ENCODE data around the gene EME1. TPM values are rescaled to one million over a fixed set of nuclear protein-coding genes. Genes with fewer than 3 reads are reported as not detected.

EME1 gene
- total RNA-seq, 5 donors from 2014 or later (not counting 1 experiment from before 2014, with no cell fraction given) = 0.75 to 2.1 (median 1.4) TPM

DNA sequence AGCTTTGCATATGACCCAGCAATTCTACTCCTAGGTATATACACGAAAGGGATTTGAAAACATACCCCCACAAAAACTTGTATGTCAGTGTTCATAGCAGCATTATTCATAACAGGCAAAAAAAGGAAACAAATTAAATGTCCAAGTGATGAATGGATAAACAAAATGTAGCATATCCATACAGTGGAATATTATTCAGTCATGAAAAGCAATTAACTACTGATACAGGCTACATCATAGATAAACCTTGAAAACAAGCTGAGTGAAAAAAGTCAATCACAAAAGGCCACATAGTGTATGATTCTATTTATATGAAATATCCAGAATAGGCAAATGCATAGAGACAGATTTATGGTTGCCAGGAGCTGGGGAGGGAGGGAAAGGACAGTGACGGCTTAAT, 676 bp downstream of the EME1 start:
- Histone ChIP-seq H3K27me3 (replicated peaks in 1 of 2; ENCODE audit: control insufficient read depth in 2 of 2, extremely low read depth in 1 of 2, insufficient read depth in 2 of 2, low read length in 1 of 2) (no peaks in the 10 kb centered on the region), H3K27ac (ENCODE audit: low read length) (peak overlapping the region; percentile 89), H3K4me1 (ENCODE audit: control insufficient read depth in 1 of 2, extremely low read depth in 1 of 2, insufficient read depth in 2 of 2, low read length in 2 of 2) (peaks cover 5 to 24% of the 10 kb centered on the region in 2 experiments), H3K9me3 (no peaks in the 10 kb centered on the region), H3K4me3 (ENCODE audit: control insufficient read depth in 1 of 2, extremely low read depth in 1 of 2, low read length in 1 of 2) (no peak overlapping the region), H3K36me3 (ENCODE audit: control insufficient read depth in 2 of 2, extremely low read depth in 1 of 2, insufficient read depth in 1 of 2, low read length in 1 of 2) (peaks cover 0 to 22% of the 10 kb centered on the region in 2 donors)
- no CpG with 5 or more reads among the region's 2 CpGs for WGBS (ENCODE audit: insufficient coverage)
- H3K4me3 Mint-ChIP-seq = peak overlapping the region; percentile 91 to 99 (median 99)
- no peaks in the 10 kb centered on the region for H3K27me3 Mint-ChIP-seq
- ATAC-seq (replicated peaks in 1 of 4) (no peak), DNase-seq (no peak)
- no peak overlapping the region for H3K27ac Mint-ChIP-seq
- POLR2A ChIA-PET = interaction anchor here in 1 of 2 donors (0.6 kb wide), 2 partner anchors 23 to 1849 kb away, joined by 3 to 4 read pairs; no protein-coding TSS in a partner anchor
- CTCF ChIA-PET = interaction anchor here (0.6 to 1.4 kb wide), 3 partner anchors 12 to 25 kb away, joined by 3 to 7 read pairs (median 4); no protein-coding TSS in a partner anchor
- peaks cover 22 to 33% (median 26%) of the 10 kb centered on the region in 3 donors for H3K4me1 Mint-ChIP-seq
- no peaks in the 10 kb centered on the region for H3K9me3 Mint-ChIP-seq
- H3K36me3 Mint-ChIP-seq = peaks cover 26% of the 10 kb centered on the region

DNA sequence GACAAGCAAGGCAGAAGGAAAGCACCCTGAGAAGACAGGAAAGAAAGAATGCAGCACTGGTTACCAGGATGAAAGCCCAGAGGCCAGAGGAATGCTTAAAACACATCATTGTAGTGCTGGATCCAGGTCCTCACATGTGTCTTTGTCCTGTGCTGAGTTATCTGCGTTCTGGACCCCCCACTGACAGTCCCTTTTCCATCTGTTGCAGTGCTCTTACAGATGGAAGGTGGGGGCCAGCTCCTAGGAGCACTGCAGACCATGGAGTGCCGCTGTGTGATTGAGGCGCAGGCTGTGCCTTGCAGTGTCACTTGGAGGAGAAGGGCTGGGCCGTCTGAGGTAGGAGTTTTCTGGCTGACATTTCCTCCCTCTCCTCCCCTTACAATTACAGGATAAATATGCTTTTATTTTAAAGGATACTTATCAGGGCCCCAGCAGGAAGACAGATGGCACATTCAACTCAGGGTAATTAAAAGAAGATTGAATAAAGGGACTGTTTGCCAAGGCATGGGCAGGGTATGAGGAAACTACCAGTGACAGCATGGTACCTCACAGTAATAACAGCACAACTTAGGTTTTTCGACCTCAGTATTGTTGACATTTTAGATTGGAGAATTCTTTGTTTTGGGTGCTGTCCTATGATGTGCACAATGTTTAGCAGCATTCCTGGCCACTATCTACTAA, 3.0 kb downstream of the EME1 start:
- Histone ChIP-seq H3K9me3 (no peaks in the 10 kb centered on the region), H3K27me3 (replicated peaks in 1 of 2; ENCODE audit: control insufficient read depth in 2 of 2, extremely low read depth in 1 of 2, insufficient read depth in 2 of 2, low read length in 1 of 2) (no peaks in the 10 kb centered on the region), H3K36me3 (ENCODE audit: control insufficient read depth in 2 of 2, extremely low read depth in 1 of 2, insufficient read depth in 1 of 2, low read length in 1 of 2) (peaks cover 0 to 7% of the 10 kb centered on the region in 2 donors), H3K4me1 (ENCODE audit: control insufficient read depth in 1 of 2, extremely low read depth in 1 of 2, insufficient read depth in 2 of 2, low read length in 2 of 2) (peaks cover 5 to 20% of the 10 kb centered on the region in 2 experiments), H3K27ac (ENCODE audit: low read length) (no peak overlapping the region), H3K4me3 (ENCODE audit: control insufficient read depth in 1 of 2, extremely low read depth in 1 of 2, low read length in 1 of 2) (no peak overlapping the region)
- no peak overlapping the region for H3K27ac Mint-ChIP-seq
- peaks cover 22 to 26% (median 24%) of the 10 kb centered on the region in 3 donors for H3K4me1 Mint-ChIP-seq
- POLR2A ChIA-PET = no interaction called here
- ATAC-seq (replicated peaks in 1 of 4) (no peak), DNase-seq (no peak)
- CTCF ChIA-PET = no interaction called here
- no peaks in the 10 kb centered on the region for H3K9me3 Mint-ChIP-seq
- no peak overlapping the region for H3K4me3 Mint-ChIP-seq
- 67% methylated on average over 1 of the region's 5 CpGs for WGBS (ENCODE audit: insufficient coverage)
- no peaks in the 10 kb centered on the region for H3K27me3 Mint-ChIP-seq
- H3K36me3 Mint-ChIP-seq = peaks cover 11% of the 10 kb centered on the region

DNA sequence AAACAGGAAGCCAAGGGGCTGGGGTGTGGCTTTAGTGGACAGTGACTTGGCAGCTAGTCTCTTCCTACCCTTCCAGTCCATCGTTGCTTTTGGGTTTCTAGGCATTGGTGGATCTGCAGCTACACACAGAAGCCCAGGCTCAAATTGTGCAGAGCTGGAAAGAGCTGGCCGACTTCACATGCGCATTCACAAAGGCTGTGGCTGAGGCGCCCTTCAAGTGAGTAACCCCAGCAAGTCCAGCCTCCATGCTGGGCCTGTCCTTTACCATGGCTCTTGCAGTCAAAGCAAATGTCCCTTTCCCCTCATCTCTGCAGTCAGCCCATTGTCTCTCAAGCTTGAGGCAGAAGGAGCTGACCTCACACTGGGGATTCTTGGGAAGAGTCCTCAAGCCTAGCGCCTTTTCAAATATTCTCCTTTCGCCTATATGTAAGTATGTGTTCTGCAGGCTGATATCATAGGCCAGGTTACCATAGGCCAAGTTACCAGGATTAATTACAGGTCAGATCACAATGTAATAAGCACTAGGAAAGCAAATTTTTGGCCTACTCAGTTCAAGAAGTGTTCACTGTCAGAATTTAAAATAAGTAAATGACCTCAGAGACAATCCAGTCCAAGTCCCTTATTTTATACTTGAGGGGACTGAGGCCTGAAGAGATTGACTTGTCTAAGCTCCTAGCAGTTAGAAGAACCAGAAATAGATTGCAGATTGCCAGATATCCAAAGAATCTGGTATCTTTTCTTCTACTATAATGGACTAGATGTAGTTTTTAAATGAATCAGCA, 6.5 kb downstream of the EME1 start:
- ChIA-PET CTCF (interaction anchor here in 1 of 2 donors (1.1 to 2.2 kb wide), 2 partner anchors 10 to 18 kb away, joined by 3 to 6 read pairs; partner anchors contain the start of gene LRRC59), POLR2A (no interaction called here)
- H3K9me3 Mint-ChIP-seq = no peaks in the 10 kb centered on the region
- H3K4me1 Mint-ChIP-seq = no peaks in the 10 kb centered on the region
- peaks cover 24% of the 10 kb centered on the region for H3K36me3 Mint-ChIP-seq
- Histone ChIP-seq H3K27me3 (replicated peaks in 1 of 2; ENCODE audit: control insufficient read depth in 2 of 2, extremely low read depth in 1 of 2, insufficient read depth in 2 of 2, low read length in 1 of 2) (no peaks in the 10 kb centered on the region), H3K4me3 (ENCODE audit: control insufficient read depth in 1 of 2, extremely low read depth in 1 of 2, low read length in 1 of 2) (no peak overlapping the region), H3K27ac (ENCODE audit: low read length) (no peak overlapping the region), H3K4me1 (ENCODE audit: control insufficient read depth in 1 of 2, extremely low read depth in 1 of 2, insufficient read depth in 2 of 2, low read length in 2 of 2) (no peaks in the 10 kb centered on the region), H3K9me3 (no peaks in the 10 kb centered on the region), H3K36me3 (ENCODE audit: control insufficient read depth in 2 of 2, extremely low read depth in 1 of 2, insufficient read depth in 1 of 2, low read length in 1 of 2) (peaks cover 5 to 39% of the 10 kb centered on the region in 2 donors)
- no peak overlapping the region for H3K4me3 Mint-ChIP-seq
- ATAC-seq (replicated peaks in 1 of 4) (no peak), DNase-seq (no peak)
- WGBS (ENCODE audit: insufficient coverage) = 98% methylated on average over 4 of the region's 6 CpGs
- H3K27me3 Mint-ChIP-seq = no peaks in the 10 kb centered on the region
- H3K27ac Mint-ChIP-seq = no peak overlapping the region

DNA sequence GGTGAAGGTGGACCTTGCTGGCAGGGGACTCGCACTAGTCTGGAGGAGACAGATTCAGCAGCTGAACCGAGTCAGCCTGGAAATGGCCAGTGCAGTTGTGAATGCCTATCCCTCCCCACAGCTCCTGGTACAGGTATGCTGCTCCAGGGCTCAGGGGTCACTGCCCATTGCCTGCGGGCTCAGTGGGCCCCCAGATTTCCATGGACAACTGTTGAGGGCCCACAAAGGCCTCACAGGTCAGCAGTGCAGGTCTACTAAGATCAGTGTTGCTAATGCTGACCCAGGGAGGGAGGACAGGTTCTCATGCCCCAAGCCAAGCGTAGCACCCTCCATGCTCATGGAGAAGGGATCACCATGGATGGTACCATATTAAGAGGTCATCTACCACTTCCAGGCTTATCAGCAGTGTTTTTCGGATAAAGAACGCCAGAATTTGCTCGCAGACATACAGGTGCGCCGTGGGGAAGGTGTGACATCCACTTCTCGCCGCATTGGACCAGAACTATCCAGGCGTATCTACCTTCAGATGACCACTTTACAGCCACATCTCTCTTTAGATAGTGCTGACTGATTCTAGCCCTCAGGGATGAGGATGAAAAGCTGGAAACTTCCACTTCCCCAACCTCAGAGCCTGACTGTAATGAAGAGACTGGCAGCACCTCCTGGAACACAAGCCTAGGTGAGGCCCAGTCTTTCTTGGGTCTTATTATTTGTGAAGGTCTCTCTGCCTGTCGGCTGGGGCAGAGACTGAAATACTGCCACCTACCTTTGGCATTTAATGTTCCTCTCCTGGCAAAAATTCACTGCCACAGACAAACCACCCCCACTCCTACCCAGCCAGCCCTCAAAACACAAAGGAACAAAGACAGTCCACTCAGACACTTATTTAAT, 7.6 kb downstream of the EME1 start:
- H3K27ac ChIP-seq (ENCODE audit: low read length) = no peak overlapping the region
- no peaks in the 10 kb centered on the region for H3K9me3 ChIP-seq
- no peak overlapping the region for H3K4me3 ChIP-seq (ENCODE audit: control insufficient read depth in 1 of 2, extremely low read depth in 1 of 2, low read length in 1 of 2)
- no peak for DNase-seq
- H3K27ac Mint-ChIP-seq = no peak overlapping the region
- CTCF ChIA-PET = interaction anchor here (0.7 to 2.2 kb wide), 3 partner anchors 11 to 181 kb away, joined by 3 to 6 read pairs (median 3); partner anchors contain the start of gene LRRC59 (in 1 of the 2)
- no peaks in the 10 kb centered on the region for H3K27me3 ChIP-seq (replicated peaks in 1 of 2; ENCODE audit: control insufficient read depth in 2 of 2, extremely low read depth in 1 of 2, insufficient read depth in 2 of 2, low read length in 1 of 2)
- H3K36me3 ChIP-seq (ENCODE audit: control insufficient read depth in 2 of 2, extremely low read depth in 1 of 2, insufficient read depth in 1 of 2, low read length in 1 of 2) = peaks cover 9 to 50% of the 10 kb centered on the region in 2 donors
- H3K9me3 Mint-ChIP-seq = no peaks in the 10 kb centered on the region
- 95% methylated on average over 11 of the region's 13 CpGs for WGBS (ENCODE audit: insufficient coverage)
- POLR2A ChIA-PET = no interaction called here
- no peaks in the 10 kb centered on the region for H3K4me1 ChIP-seq (ENCODE audit: control insufficient read depth in 1 of 2, extremely low read depth in 1 of 2, insufficient read depth in 2 of 2, low read length in 2 of 2)
- no peaks in the 10 kb centered on the region for H3K27me3 Mint-ChIP-seq
- peak in 1 of 4 experiments; percentile 19 for ATAC-seq (replicated peaks in 1 of 4)
- H3K36me3 Mint-ChIP-seq = peaks cover 34% of the 10 kb centered on the region
- H3K4me1 Mint-ChIP-seq = no peaks in the 10 kb centered on the region
- H3K4me3 Mint-ChIP-seq = no peak overlapping the region

DNA sequence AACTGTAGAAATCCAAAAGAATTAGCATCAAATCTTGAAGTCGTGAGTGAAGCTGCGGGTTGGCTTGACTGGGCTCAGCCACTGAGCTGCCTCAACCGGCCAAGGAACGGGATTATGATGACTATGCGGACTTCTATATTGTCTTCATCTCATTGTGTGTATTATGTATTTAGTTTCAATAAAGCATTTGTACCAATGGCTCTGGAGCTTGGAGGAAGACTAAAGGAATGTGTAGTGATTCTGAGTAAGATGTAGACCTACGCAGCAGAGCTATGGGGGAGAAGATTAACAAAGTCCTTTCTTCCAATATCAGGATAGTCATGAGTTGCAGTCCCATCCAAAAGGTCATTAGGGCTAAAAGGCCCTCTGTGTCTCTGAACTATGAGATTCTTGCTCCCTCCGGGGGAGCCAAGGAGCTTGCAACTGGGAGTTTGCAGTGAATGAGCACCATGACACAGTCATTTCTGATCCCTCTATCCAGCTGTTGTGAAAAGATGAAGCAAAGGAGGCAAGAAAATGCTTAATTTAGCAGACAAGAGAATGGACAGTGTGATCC, 8.3 kb downstream of the EME1 start:
- Mint-ChIP-seq H3K9me3 (no peaks in the 10 kb centered on the region), H3K36me3 (peaks cover 37% of the 10 kb centered on the region), H3K27me3 (no peaks in the 10 kb centered on the region), H3K4me1 (no peaks in the 10 kb centered on the region), H3K27ac (no peak overlapping the region), H3K4me3 (no peak overlapping the region)
- no peak for ATAC-seq (replicated peaks in 1 of 4)
- ChIA-PET POLR2A (no interaction called here), CTCF (interaction anchor here in 1 of 2 donors (2.2 kb wide), 1 partner anchor 16 kb away, joined by 6 read pairs; the partner anchor contains the start of gene LRRC59)
- Histone ChIP-seq H3K4me1 (ENCODE audit: control insufficient read depth in 1 of 2, extremely low read depth in 1 of 2, insufficient read depth in 2 of 2, low read length in 2 of 2) (no peaks in the 10 kb centered on the region), H3K4me3 (ENCODE audit: control insufficient read depth in 1 of 2, extremely low read depth in 1 of 2, low read length in 1 of 2) (no peak overlapping the region), H3K9me3 (no peaks in the 10 kb centered on the region), H3K27ac (ENCODE audit: low read length) (no peak overlapping the region), H3K36me3 (ENCODE audit: control insufficient read depth in 2 of 2, extremely low read depth in 1 of 2, insufficient read depth in 1 of 2, low read length in 1 of 2) (peaks cover 10 to 57% of the 10 kb centered on the region in 2 donors), H3K27me3 (replicated peaks in 1 of 2; ENCODE audit: control insufficient read depth in 2 of 2, extremely low read depth in 1 of 2, insufficient read depth in 2 of 2, low read length in 1 of 2) (no peaks in the 10 kb centered on the region)
- WGBS (ENCODE audit: insufficient coverage) = 100% methylated on average over 3 of the region's 7 CpGs
- no peak for DNase-seq
